Measurements from ENCODE around the gene SST.

The SST gene

DNA sequence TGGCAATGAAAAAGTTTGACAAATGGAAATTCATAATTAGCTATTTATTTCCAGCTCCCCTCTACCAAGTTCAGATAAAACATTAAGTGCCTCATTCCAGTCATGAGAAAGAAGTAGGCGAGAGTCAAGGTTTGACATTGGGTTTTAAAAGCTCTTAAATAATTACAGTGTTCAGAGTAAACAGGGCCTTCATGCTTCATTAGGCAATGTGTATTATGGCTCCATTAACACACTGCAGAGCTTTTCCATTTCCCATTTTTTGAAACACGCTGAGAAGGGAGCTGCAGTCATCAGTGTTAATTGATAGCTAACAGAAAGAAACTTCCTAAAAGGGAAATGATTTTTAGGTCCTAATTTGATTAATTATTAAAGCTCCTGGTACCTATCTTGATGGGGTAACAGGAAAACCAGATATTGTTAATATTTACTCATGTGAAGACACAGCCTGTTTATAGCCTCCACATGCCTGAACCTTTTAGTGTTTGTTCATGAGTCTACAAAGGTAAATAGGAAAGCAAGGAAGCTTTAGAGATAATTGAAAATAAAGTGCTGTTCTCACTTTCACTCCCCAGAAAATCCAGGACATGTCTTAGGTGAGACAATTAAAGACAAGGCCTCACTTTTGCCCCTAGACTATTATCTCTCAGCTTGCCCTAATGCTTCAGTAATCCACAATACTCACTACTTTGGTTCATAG is 28.7 kb downstream of the SST start:
- TF ChIP-seq, protein P1, sequence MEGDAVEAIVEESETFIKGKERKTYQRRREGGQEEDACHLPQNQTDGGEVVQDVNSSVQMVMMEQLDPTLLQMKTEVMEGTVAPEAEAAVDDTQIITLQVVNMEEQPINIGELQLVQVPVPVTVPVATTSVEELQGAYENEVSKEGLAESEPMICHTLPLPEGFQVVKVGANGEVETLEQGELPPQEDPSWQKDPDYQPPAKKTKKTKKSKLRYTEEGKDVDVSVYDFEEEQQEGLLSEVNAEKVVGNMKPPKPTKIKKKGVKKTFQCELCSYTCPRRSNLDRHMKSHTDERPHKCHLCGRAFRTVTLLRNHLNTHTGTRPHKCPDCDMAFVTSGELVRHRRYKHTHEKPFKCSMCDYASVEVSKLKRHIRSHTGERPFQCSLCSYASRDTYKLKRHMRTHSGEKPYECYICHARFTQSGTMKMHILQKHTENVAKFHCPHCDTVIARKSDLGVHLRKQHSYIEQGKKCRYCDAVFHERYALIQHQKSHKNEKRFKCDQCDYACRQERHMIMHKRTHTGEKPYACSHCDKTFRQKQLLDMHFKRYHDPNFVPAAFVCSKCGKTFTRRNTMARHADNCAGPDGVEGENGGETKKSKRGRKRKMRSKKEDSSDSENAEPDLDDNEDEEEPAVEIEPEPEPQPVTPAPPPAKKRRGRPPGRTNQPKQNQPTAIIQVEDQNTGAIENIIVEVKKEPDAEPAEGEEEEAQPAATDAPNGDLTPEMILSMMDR (IDR thresholded peaks at IDR 0.05; ENCODE audit: control extremely low read depth, extremely low read depth, low read depth, missing control alignments), result no peak
- no peak for DNase-seq (ENCODE audit: extremely low spot score)
- ChIA-PET POLR2A (no interaction called here), CTCF (interaction anchor here (1.2 to 1.4 kb wide), 6 partner anchors 9 to 322 kb away, joined by 3 to 7 read pairs (median 4); no protein-coding TSS in a partner anchor)

DNA sequence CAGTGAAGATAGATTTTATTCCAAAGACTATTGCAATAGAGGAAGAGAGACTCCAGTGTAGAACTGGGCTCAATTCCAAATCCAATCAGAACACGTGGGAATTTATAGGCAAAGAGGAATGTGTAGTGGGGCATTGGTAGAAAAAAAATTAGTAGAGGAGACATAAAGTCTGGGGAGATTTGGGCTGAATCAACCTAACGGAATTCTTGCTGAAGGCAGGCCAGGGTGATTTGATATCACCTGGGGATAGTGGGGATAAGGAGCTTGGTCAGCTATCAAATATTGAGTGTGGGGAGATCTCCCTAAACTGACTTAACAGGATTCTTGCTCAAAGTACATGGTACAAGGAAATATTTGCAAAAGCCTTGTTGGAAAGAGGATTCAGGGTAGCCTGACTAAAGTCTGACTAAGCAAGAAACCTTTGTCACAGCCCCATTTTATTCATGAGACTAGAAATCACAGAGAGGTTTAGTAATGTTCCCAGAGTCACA is 29.6 kb downstream of the SST start:
- CTCF ChIA-PET, result interaction anchor here (1.0 to 1.7 kb wide), 7 partner anchors 10 to 322 kb away, joined by 3 to 7 read pairs (median 4); no protein-coding TSS in a partner anchor
- POLR2A ChIA-PET, result no interaction called here
- TF ChIP-seq, protein P1 (IDR thresholded peaks at IDR 0.05; ENCODE audit: control extremely low read depth, extremely low read depth, low read depth, missing control alignments), result no peak
- DNase-seq (ENCODE audit: extremely low spot score), result no peak

DNA sequence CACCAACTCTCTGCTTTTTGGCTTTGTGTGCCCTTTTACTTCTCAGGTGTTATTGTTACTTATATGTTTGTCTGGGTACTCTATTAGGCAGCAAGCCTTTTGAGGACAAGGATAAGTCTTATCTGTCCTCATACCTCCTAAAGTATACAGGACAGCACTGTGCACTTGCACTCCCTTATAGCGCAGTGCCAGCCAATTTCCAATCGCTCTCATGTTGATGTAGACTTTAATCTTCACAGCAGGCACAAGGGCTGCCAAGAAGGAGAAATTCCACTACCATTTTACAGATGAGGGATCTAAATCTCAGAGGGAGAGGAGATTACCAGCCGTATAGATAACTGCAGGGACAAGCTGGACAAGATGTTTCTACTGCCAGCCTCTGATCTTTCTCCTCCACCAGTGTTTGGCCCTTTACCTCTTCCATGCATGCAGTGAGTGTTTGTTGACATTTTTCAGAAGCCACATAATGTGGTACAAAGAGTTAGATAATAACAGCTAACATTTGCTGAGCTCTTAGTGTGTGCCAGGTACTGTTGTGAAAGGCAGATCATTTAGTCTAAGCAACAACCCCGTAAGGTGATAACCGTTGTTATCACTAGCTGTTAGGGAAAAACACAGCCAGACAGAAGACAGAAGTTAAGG is 30.1 kb downstream of the SST start:
- POLR2A ChIA-PET, result no interaction called here
- TF ChIP-seq, protein P1 (IDR thresholded peaks at IDR 0.05; ENCODE audit: control extremely low read depth, extremely low read depth, low read depth, missing control alignments), result no peak
- DNase-seq (ENCODE audit: extremely low spot score), result no peak
- CTCF ChIA-PET, result interaction anchor here (1.0 to 1.7 kb wide), 4 partner anchors 10 to 321 kb away, joined by 3 to 7 read pairs (median 4); no protein-coding TSS in a partner anchor

DNA sequence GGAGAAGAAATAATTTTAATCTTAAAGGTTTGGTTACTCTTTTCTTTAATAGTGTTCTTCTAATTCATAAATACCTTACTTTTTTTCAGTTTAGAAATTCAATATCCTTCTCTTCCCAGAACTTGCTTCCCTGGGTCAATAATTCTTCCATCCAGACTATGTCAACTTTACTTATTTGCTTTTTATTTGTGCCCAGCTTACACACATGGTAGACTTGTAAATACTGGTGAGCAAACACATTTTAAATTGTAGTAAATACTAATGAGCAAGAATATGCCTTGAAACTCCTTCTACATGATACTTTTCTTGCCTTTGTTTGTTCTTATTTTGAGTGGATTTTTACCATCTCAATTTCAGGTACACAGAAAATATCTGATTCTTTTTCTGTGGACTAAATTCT is 33.7 kb downstream of the SST start:
- POLR2A ChIA-PET, result no interaction called here
- TF ChIP-seq, protein P1 (IDR thresholded peaks at IDR 0.05; ENCODE audit: control extremely low read depth, extremely low read depth, low read depth, missing control alignments), result no peak
- no peak for DNase-seq (ENCODE audit: extremely low spot score)
- CTCF ChIA-PET, result interaction anchor here (2.2 kb wide), 1 partner anchor 21 kb away, joined by 4 read pairs; no protein-coding TSS in a partner anchor

DNA sequence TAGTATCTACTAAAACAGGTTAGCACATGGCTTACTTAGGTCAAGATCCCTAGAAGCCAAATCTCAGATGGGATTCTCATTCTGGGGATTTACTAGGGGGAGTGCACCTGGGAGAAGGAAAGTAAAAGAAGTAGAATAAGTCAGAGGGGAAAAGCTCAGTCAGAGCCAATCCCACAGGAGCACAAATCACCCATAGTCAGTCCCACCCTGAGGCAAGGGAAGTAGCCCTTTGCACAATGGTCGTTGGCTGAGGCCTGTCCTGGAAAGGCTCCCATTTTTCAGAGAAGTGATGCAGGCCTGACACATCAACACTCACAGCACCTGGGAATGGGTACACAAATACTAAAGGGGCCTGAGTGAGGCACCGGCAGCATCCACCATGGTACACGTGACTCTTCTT is 39.8 kb downstream of the SST start:
- TF ChIP-seq, protein P1 (IDR thresholded peaks at IDR 0.05; ENCODE audit: control extremely low read depth, extremely low read depth, low read depth, missing control alignments), result no peak
- POLR2A ChIA-PET, result no interaction called here
- DNase-seq (ENCODE audit: extremely low spot score), result no peak
- CTCF ChIA-PET, result interaction anchor here (2.8 kb wide), 1 partner anchor 311 kb away, joined by 12 read pairs; no protein-coding TSS in a partner anchor

DNA sequence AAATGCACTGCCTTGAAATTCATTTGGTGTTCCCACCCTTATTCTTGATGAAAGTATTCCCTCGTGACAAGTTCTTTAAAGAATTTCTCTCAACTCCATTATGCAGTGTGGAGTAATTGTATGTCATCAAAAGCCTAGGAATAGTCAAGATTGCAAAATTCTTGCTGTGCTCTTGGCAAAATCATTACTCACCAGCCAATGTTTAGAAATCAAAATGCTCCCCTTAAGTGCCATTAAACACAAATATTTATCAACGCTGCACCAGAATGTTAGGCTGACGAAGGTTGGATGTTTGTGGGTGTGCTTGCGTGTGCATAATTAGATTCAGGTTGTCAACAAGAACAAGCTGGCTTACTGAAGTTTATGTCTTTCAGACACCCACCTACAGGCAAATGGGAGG is 40.5 kb downstream of the SST start:
- ChIA-PET POLR2A (no interaction called here), CTCF (interaction anchor here (2.8 kb wide), 1 partner anchor 311 kb away, joined by 12 read pairs; no protein-coding TSS in a partner anchor)
- TF ChIP-seq, protein P1 (IDR thresholded peaks at IDR 0.05; ENCODE audit: control extremely low read depth, extremely low read depth, low read depth, missing control alignments), result no peak
- DNase-seq (ENCODE audit: extremely low spot score), result no peak

All from GM10248 (cell line).